ENCODE results near the gene ATG7.
A peak's percentile ranks its signal among the peaks of the same experiment; 100 is the strongest.

The ATG7 gene

DNA sequence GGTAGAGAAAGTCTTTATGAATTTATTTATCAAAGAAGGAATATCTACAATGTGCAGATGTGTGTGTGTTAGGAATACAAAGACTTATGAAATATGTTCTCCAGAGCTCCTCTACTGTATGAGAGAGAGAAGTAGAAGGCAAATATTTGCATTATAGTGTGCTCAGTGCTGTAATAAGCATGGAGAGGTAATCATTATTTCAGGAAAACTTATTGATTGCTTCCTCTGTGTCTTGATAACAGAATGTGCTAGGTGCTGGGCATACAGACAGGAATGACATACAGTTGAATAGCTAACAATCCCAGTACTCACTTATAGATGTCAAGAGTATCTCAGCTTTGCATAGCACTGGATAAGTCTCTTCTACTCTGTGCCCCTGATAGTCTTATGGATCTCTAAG lies 30.2 kb downstream of the ATG7 start:
- Mint-ChIP-seq H3K27me3 (no peaks in the 10 kb centered on the region), H3K4me1 (ENCODE audit: low read depth) (peaks cover 43% of the 10 kb centered on the region), H3K4me3 (no peak overlapping the region), H3K36me3 (ENCODE audit: low read depth) (peaks cover 87% of the 10 kb centered on the region), H3K9me3 (no peaks in the 10 kb centered on the region), H3K27ac (no peak overlapping the region)

DNA sequence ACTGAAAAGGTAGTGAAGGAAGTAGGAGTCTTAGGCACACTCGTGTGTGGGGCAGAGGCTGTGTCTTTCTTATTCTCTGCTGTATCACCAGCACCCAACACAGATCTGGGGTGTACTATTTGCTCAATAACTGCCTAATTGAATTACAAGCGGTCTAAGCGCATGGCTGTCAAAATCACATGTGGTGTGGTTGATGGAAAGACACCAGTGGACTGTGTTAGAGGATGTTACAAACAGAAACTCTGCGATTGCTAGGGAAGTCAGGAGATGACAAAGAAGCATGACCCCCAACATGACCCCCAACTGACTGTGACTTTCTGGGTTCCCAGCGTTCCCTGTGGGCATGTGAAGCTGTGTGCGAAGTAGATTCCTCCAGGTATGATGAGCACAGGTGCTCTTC lies 32.0 kb downstream of the ATG7 start:
- no peaks in the 10 kb centered on the region for H3K27me3 Mint-ChIP-seq
- peaks cover 87% of the 10 kb centered on the region for H3K36me3 Mint-ChIP-seq (ENCODE audit: low read depth)
- peaks cover 46% of the 10 kb centered on the region for H3K4me1 Mint-ChIP-seq (ENCODE audit: low read depth)
- H3K4me3 Mint-ChIP-seq = no peak overlapping the region
- H3K9me3 Mint-ChIP-seq = no peaks in the 10 kb centered on the region
- no peak overlapping the region for H3K27ac Mint-ChIP-seq

DNA sequence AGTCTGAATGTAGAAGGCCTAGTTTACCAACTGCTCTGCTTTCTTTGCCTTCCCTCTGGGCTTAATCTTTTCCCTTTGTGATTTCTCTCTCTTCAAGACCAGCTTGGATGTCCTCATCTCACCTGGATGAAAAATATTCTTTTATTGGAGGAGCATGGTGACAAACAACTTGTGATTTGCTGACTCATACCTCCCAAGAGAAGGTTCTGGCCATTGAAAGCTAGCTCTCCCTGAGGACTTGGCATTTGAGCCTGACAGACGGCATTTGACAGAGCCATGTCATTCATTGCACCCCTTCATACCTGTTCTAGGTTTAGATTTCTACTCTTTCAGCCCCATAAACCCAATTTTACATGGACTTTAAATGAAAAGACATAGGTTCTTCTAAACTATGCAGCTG lies 33.3 kb downstream of the ATG7 start:
- Mint-ChIP-seq H3K36me3 (ENCODE audit: low read depth) (peaks cover 82% of the 10 kb centered on the region), H3K4me1 (ENCODE audit: low read depth) (peaks cover 41% of the 10 kb centered on the region), H3K27me3 (no peaks in the 10 kb centered on the region), H3K4me3 (no peak overlapping the region), H3K27ac (no peak overlapping the region), H3K9me3 (no peaks in the 10 kb centered on the region)

DNA sequence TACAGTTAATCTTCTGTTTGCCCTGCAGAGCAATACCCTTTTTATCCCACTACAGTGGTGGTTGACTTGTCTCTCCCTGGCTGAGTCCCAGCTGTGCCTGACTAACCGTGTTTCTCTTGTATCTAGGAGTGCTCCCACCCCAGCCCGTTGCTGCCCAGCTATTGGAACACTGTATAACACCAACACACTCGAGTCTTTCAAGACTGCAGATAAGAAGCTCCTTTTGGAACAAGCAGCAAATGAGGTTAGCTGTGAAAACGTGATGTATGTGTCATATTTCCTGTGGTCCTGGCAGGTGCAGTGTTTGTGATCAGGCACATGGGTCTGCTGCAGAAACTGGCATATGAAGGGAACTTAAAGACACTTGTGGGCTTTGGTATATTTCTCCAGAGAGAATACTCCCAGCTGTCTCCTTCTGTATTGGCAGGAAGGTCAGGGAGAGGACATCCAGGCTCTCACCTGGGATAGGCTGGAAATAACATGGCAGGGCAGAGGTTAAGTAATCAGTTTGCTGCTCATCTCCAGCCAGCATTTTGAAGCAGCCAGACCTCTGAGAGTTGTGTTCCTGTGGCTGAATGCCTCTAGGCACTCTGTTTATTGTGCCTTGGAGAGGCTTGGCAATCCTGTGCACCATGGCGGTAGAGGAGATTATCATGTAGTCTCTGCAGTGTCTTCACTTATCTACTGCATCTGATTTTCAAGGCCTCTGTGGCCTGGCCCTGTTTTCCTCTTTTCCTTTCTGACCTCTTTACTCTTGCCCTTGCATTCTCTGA lies 34.8 kb downstream of the ATG7 start:
- Mint-ChIP-seq H3K27ac (peak overlapping the region; percentile 70), H3K9me3 (no peaks in the 10 kb centered on the region), H3K36me3 (ENCODE audit: low read depth) (peaks cover 81% of the 10 kb centered on the region), H3K4me3 (peak overlapping the region; percentile 2), H3K27me3 (no peaks in the 10 kb centered on the region), H3K4me1 (ENCODE audit: low read depth) (peaks cover 31% of the 10 kb centered on the region)

DNA sequence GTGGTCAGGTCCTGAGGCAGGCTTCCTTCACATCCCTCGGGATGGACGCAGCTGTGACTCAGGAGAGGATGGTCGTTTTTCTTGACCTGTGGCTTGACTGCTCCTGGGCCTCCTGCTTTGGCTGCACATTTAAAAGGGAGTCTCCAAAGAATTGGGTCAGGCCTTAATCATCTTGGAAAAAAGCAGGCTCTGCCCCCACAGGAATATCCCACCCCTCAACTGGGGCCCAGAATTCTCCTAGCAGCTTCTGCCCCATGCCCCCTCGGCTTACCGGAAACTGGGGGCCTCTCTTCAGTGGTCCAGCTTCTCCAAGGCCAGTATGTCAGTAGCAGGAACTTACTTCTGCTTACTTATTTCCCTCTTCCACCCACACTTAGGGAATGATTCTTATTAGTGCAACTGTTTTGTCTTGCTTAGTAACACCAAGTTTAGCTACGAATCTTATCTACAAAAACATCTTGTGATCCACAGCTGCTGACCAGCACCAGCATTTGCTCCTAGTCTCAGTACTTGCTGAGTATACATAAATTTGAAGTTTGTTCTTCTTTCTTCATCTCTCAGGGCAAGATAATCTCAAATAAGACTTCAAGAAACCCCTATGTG lies 35.7 kb downstream of the ATG7 start:
- peaks cover 31% of the 10 kb centered on the region for H3K4me1 Mint-ChIP-seq (ENCODE audit: low read depth)
- H3K36me3 Mint-ChIP-seq (ENCODE audit: low read depth) = peaks cover 80% of the 10 kb centered on the region
- peak overlapping the region; percentile 54 for H3K27ac Mint-ChIP-seq
- H3K4me3 Mint-ChIP-seq = no peak overlapping the region
- H3K27me3 Mint-ChIP-seq = no peaks in the 10 kb centered on the region
- H3K9me3 Mint-ChIP-seq = no peaks in the 10 kb centered on the region

DNA sequence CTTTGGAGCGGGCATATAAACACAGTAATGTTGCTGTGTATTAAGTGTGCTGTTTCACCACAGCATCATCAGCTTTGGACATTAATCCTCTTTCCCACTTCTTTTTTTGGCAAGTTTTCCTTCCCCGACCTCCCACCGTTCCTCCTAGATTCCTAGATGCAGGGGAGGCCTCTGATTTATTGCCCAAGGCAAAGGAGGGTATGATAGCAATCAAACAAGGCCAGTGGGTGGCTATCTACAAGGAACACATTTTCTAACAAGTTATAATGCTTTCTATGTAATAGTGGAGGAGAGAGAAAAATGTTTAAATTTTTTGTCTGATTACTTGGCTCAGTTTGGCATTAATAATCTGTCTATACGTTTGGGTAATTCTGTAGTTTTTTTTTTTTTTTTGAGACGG lies 38.1 kb downstream of the ATG7 start:
- Mint-ChIP-seq H3K4me3 (no peak overlapping the region), H3K36me3 (ENCODE audit: low read depth) (peaks cover 85% of the 10 kb centered on the region), H3K27me3 (no peaks in the 10 kb centered on the region), H3K9me3 (no peaks in the 10 kb centered on the region), H3K27ac (no peak overlapping the region), H3K4me1 (ENCODE audit: low read depth) (peaks cover 24% of the 10 kb centered on the region)

DNA sequence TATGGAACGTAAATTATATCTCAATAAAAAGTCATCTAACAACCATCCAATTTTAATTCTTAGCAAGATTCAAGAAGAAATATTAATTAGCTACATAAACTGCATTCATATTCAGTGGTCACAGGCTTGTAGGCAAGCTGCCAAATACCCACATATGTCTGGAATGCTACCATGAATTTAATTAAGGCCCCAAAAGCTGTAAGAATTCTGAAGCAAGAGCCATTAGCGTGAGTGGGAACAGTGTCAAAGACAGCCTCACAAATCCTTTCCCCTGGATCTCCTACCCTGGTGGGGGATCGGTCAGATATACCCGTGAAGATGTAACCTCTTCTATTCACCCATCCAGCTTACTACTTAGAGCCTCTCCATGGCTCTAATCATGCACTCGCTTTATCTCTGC lies 40.0 kb downstream of the ATG7 start:
- Mint-ChIP-seq H3K27me3 (no peaks in the 10 kb centered on the region), H3K9me3 (no peaks in the 10 kb centered on the region), H3K4me1 (ENCODE audit: low read depth) (peaks cover 5% of the 10 kb centered on the region), H3K36me3 (ENCODE audit: low read depth) (peaks cover 85% of the 10 kb centered on the region), H3K4me3 (no peak overlapping the region), H3K27ac (no peak overlapping the region)

DNA sequence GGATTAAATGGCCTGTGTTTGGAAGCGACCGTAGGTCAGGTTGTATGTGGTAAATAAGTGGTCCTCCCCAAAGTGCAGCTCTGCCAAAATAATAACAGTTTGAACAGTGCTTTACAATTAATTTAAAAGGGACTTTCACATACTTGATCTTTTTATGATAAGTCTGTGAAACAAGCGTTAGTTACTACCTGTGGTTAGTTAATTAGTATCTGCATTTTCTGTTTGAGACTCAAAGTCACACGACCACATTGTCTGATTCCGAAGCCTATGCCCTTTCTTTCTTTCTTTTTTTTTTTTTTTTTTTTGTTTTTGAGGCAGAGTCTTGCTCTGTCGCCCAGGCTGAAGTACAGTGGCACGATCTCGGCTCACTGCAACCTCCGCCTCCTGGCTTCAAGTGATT lies 45.1 kb downstream of the ATG7 start:
- Mint-ChIP-seq H3K36me3 (ENCODE audit: low read depth) (peaks cover 90% of the 10 kb centered on the region), H3K27me3 (no peaks in the 10 kb centered on the region), H3K27ac (no peak overlapping the region), H3K4me1 (ENCODE audit: low read depth) (no peaks in the 10 kb centered on the region), H3K4me3 (no peak overlapping the region), H3K9me3 (no peaks in the 10 kb centered on the region)

DNA sequence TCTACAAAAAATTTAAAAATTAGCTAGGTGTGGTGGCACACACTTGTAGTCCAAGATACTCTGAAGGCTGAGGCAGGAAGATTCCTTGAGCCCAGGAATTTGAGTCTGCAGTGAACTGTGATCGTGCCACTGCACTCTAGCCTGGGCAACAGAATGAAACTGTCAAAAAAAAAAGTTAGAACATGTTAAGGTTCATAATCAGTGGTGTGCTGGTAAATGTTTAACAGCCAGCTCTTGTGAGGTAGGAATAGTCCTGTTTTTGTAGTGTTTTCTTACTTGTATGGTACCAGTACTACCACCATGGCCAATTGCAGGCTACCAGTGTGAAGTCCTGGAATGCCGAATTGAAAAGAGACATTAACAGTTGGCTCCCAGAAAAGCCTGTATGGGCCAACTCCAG lies 50.7 kb downstream of the ATG7 start:
- Mint-ChIP-seq H3K27ac (no peak overlapping the region), H3K9me3 (no peaks in the 10 kb centered on the region), H3K27me3 (no peaks in the 10 kb centered on the region), H3K36me3 (ENCODE audit: low read depth) (peaks cover 85% of the 10 kb centered on the region), H3K4me1 (ENCODE audit: low read depth) (no peaks in the 10 kb centered on the region), H3K4me3 (no peak overlapping the region)

DNA sequence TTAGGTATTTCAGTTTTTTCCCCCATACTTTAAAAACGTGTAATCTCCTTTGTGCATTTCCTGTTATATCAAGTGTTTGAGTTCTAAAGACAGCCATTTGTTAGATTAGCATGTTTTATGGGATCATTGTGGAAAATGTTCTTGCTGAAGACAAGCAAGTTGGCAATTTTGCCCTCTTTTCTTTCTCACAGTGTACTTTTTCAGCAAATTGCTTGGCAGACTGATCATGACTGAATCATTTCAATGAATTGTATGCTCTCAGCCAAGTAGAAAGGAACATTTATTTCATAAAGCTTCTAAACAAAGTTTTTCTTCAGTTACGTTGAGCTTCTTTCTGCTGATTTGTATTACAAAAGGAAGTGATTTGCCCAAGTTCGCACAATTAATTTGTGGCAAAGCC lies 51.6 kb downstream of the ATG7 start:
- peaks cover 83% of the 10 kb centered on the region for H3K36me3 Mint-ChIP-seq (ENCODE audit: low read depth)
- H3K9me3 Mint-ChIP-seq = no peaks in the 10 kb centered on the region
- no peak overlapping the region for H3K4me3 Mint-ChIP-seq
- no peaks in the 10 kb centered on the region for H3K4me1 Mint-ChIP-seq (ENCODE audit: low read depth)
- H3K27me3 Mint-ChIP-seq = no peaks in the 10 kb centered on the region
- no peak overlapping the region for H3K27ac Mint-ChIP-seq

DNA sequence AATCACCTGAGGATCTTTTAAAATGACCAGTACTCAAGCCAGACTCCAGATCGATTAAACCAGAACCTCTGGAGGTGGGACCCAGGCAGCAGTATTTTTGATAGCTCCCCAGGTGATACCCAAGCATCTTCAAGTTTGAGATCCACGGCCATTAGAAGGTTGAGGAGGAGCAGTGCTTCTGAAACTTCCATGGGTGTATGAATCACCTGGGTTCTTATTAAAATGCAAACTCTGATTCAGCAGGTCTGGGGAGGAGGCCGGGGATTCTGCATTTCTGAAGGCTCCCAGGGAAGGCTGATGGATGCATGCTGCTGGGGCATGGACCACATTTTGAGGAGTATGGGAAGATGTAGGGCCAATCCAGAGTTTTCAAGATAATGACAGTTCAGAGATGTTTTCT lies 55.4 kb downstream of the ATG7 start:
- no peaks in the 10 kb centered on the region for H3K27me3 Mint-ChIP-seq
- no peak overlapping the region for H3K4me3 Mint-ChIP-seq
- no peaks in the 10 kb centered on the region for H3K9me3 Mint-ChIP-seq
- H3K36me3 Mint-ChIP-seq (ENCODE audit: low read depth) = peaks cover 67% of the 10 kb centered on the region
- H3K4me1 Mint-ChIP-seq (ENCODE audit: low read depth) = peaks cover 2% of the 10 kb centered on the region
- no peak overlapping the region for H3K27ac Mint-ChIP-seq

DNA sequence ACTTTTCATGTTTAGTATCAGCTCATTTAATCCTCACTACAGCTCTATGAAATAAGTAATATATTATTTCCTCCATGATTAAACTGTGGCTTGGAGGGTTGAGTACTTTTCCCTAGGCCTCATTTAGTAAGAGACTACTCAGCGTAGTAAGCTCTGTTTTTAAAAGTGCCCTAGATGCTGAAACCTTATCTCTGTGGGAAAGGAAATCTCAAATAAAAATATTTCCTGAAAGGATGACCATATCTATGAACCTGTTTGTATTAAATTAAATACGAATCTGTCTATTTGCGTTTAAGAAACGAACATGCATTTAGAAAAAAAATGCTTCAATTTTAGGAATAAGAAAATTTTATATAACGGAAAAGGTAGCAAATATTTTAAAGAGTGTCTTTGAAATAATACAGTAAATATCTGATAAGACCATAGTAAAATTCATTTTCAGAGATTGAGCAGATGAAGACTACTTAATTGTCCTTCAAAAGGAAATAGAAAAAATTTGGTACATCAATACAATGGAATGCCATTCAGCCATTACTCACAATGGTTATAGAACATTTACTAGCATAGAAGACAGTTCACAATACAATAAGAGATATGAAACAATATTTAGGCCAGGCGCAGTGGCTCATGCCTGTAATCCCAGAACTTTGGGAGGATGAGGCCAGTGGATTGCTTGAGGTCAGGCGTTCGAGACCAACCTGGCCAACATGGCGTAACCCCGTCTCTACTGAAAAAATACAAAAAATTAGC lies 56.2 kb downstream of the ATG7 start:
- Mint-ChIP-seq H3K4me3 (no peak overlapping the region), H3K9me3 (no peaks in the 10 kb centered on the region), H3K27ac (no peak overlapping the region), H3K36me3 (ENCODE audit: low read depth) (peaks cover 60% of the 10 kb centered on the region), H3K4me1 (ENCODE audit: low read depth) (peaks cover 2% of the 10 kb centered on the region), H3K27me3 (no peaks in the 10 kb centered on the region)

DNA sequence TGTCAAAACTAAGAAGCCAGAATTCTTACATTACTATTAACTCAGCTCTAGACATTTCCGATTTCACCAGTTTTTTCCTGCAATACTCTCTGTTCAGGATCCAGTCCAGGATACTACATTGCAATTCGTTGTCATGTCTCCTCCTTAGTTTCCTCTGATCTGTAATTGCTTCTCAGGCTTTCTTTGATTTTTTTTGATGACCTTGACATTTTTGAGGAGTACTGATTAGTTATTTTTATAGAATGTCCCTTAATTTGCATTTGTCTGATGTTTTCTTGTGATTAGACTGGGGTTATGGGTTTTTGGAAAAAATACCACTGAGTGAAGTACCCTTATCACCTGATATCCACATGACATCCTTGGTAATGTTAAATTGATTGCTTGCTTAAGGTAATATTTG lies 57.6 kb downstream of the ATG7 start:
- H3K4me1 Mint-ChIP-seq (ENCODE audit: low read depth) = peaks cover 2% of the 10 kb centered on the region
- peaks cover 49% of the 10 kb centered on the region for H3K36me3 Mint-ChIP-seq (ENCODE audit: low read depth)
- no peaks in the 10 kb centered on the region for H3K9me3 Mint-ChIP-seq
- H3K4me3 Mint-ChIP-seq = no peak overlapping the region
- H3K27ac Mint-ChIP-seq = no peak overlapping the region
- H3K27me3 Mint-ChIP-seq = no peaks in the 10 kb centered on the region

DNA sequence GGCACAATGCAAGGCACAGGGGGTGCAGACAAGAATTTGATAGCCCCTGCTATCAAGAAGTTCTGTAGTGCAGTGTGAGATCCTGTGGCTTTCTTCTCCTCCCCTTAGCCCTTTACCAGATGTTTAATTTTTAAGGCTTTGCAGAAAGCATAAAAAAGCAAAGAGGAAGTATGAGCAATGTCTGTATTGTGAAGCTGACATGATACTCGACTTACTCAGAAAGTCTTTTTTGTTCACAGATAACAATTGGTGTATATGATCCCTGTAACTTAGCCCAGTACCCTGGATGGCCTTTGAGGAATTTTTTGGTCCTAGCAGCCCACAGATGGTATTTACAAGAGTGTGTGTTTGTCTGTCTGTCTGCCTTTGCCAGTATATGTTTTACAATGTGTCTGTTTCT lies 58.9 kb downstream of the ATG7 start:
- Mint-ChIP-seq H3K36me3 (ENCODE audit: low read depth) (peaks cover 44% of the 10 kb centered on the region), H3K27ac (peak overlapping the region; percentile 46), H3K9me3 (no peaks in the 10 kb centered on the region), H3K4me3 (no peak overlapping the region), H3K4me1 (ENCODE audit: low read depth) (peaks cover 2% of the 10 kb centered on the region), H3K27me3 (no peaks in the 10 kb centered on the region)

DNA sequence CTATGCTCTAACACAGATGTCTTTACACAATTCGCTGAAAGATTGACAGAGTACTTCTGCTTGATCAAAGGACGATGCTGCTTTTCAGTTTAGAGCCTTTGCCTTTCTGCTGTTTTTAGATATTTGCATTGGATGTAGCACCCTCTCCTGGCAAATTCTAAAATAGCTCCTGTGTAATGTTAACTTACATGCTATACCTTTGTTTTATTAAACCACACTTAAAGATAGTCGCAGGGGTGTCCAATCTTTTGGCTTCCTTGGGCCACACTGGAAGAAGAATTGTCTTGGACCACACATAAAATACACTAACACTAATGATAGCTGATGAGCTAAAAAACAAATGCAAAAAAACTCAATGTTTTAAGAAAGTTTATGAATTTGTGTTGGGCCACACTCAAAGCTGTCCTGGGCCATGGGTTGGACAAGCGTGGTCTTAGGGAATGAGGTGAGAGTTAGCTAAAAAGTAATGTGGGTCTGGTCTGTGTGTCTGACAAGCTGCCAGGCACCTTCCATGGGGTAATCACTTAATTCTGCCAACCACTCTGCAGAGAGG lies 62.9 kb downstream of the ATG7 start:
- Mint-ChIP-seq H3K27me3 (no peaks in the 10 kb centered on the region), H3K36me3 (ENCODE audit: low read depth) (peaks cover 29% of the 10 kb centered on the region), H3K4me1 (ENCODE audit: low read depth) (peaks cover 2% of the 10 kb centered on the region), H3K9me3 (no peaks in the 10 kb centered on the region), H3K4me3 (no peak overlapping the region), H3K27ac (no peak overlapping the region)
